Stomach (tissue), 9 donors: ENCODE data around the gene AGAP1. TPM values are rescaled to one million over a fixed set of nuclear protein-coding genes. Genes with fewer than 3 reads are reported as not detected.

Experiments
- DNase-seq, 2 donors: peaks; one replicate each; pipeline versions ENCODE4 v3.0.0 to v3.0.0-alpha.2; 2013 to 2019
- H3K27ac ChIP-seq, 5 donors: fragments of 200-600 bp in 4 of 5; sonication (generic) in 4 of 5; one replicate each; pipeline ENCODE4 v1.5.1; 2013 to 2019; ENCODE audit warnings: mild to moderate bottlenecking in 1 of 5, moderate library complexity in 1 of 5
- H3K27me3 ChIP-seq, 3 donors: fragments of 200-600 bp; sonication (generic); one replicate each; pipeline ENCODE4 v1.5.1; 2017 to 2019; ENCODE audit warnings: mixed run types in 1 of 3
- H3K36me3 ChIP-seq, 4 donors: fragments of 200-600 bp; sonication (generic); 1 replicate in 3 of 4; 2 replicates in 1 of 4; pipeline ENCODE4 v1.5.1; 2016 to 2019
- H3K4me1 ChIP-seq, 4 donors: fragments of 200-600 bp; sonication (generic); one replicate each; pipeline ENCODE4 v1.5.1; 2016 to 2019
- H3K4me3 ChIP-seq, 4 donors: fragments of 200-600 bp; sonication (generic) in 3 of 4; one replicate each; pipeline ENCODE4 v1.5.1; 2016 to 2019; ENCODE audit warnings: mild to moderate bottlenecking in 1 of 4
- H3K9me3 ChIP-seq, 4 donors: fragments of 200-600 bp; sonication (generic); one replicate each; pipeline ENCODE4 v1.5.1; 2016 to 2019
- EP300 ChIP-seq: sonication (generic); formaldehyde crosslinking; IDR thresholded peaks from one replicate; pipeline ENCODE4 v1.6.1; 2017; ENCODE audit warnings: antibody characterized with exemption
- POLR2A ChIP-seq, 4 donors: fragments of 450-650 bp; IDR thresholded peaks; one replicate each; pipeline ENCODE4 v1.6.1; 2016; ENCODE audit warnings: antibody characterized with exemption in 4 of 4, control low read depth in 2 of 4, mild to moderate bottlenecking in 1 of 4, moderate library complexity in 1 of 4
- POLR2AphosphoS5 ChIP-seq, 3 donors: sonication (generic); formaldehyde crosslinking; IDR thresholded peaks; one replicate each; pipeline ENCODE4 v1.6.1; 2016; ENCODE audit warnings: antibody characterized with exemption in 3 of 3
- WGBS, 5 donors: extraction: QIAGEN DNeasy Blood & Tissue Kit in 3 of 5; methylation state at CpG; one replicate each; pipeline versions ENCODE4 v1.1.5 to v1.1.7; 2013 to 2018; 5-methylcytosine and 5-hydroxymethylcytosine counted together
- intact Hi-C: fragments of 100-400 bp; cut with DNase I; formaldehyde crosslinking; loops from one replicate; pipeline ENCODE4 v1.15.1; 2023; ENCODE audit warnings: low total_unique reads
- polyA plus RNA-seq, 3 donors: library from polyadenylated mRNA; stranded (reverse); fragments of 200-250 nt; gene quantifications; one replicate each; pipeline ENCODE4 v1.2.3, GENCODE V29; 2013
- total RNA-seq, 5 donors: library from RNA; depleted of rRNA; stranded (reverse); fragments of >200 nt; gene quantifications; one replicate each; pipeline versions ENCODE4 v1.1.0 to v1.2.3, GENCODE V29; 2014 to 2016
- TF ChIP-seq, protein P1 (sequence below), 7 experiments: fragments of 450-650 bp in 4 of 7; fragments of 200-600 bp in 3 of 7; sonication (generic) in 3 of 7; IDR thresholded peaks; one replicate each; pipeline ENCODE4 v1.5.1; 2016 to 2019; ENCODE audit warnings: antibody characterized with exemption in 7 of 7, control low read depth in 2 of 7, mild to moderate bottlenecking in 1 of 7
- donor health status: healthy with polysubstance abuse.
- donor health status: Bipolar disorder and iron deficiency.
- donor health status: healthy.

Gene AGAP1
- total and polyA plus RNA-seq, 8 donors: 4.2 to 139 (median 35.0) TPM

DNA sequence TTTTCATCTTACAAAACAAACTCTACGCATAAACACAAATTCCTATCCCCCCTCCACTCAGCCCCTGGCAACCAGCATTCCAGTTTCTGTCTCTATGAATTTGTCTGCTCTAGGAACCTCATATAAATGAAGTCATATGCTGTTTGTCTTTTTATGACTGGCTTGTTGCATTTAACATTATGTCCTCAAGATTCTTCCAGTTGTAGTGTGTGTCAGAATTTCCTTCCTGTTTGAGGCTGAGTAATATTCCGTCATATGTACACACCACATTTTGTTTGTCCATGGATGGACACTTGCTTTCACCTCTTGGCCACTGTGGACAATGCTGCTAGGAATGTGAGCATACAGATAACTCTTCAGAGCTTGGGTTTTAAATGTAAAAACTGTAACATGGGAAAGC is 402.2 kb downstream of the AGAP1 start:
- Histone ChIP-seq H3K27ac (no peak overlapping the region), H3K27me3 (no peaks in the 10 kb centered on the region), H3K4me1 (no peaks in the 10 kb centered on the region), H3K36me3 (peaks cover 0 to 43% (median 22%) of the 10 kb centered on the region in 4 donors), H3K4me3 (no peak overlapping the region), H3K9me3 (no peaks in the 10 kb centered on the region)
- no peak for DNase-seq
- TF ChIP-seq POLR2AphosphoS5 (IDR thresholded peaks at IDR 0.05) (no peak), POLR2A (IDR thresholded peaks at IDR 0.05) (no peak), EP300 (no peak)
- intact Hi-C loops: no loop called here
- 91 to 98% (median 96%) methylated on average over 2 of the region's 2 CpGs for WGBS, 5 donors

DNA sequence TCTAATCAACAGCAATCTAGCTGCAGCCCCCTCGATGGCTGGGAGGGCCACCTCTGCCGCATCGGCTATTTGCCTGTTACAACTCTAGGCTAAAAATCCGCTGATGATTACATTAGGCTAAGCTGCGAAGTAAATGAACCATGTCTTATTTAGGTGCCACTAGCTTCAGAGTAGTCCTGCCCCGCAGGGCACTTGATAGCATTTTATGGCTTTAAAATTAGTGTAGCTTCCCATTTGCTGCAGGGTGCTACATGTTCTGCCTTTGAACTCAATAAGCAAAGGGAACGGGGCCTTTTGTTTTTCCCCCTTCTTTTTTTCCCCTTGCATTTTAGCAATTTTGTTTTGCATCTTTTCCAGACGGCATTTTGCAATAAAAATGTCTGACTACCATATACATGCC is 404.1 kb downstream of the AGAP1 start:
- Histone ChIP-seq H3K9me3 (no peaks in the 10 kb centered on the region), H3K27ac (no peak overlapping the region), H3K27me3 (no peaks in the 10 kb centered on the region), H3K36me3 (peaks cover 0 to 32% (median 16%) of the 10 kb centered on the region in 4 donors), H3K4me3 (no peak overlapping the region), H3K4me1 (no peaks in the 10 kb centered on the region)
- DNase-seq: no peak
- TF ChIP-seq EP300 (no peak), POLR2A (IDR thresholded peaks at IDR 0.05) (no peak), POLR2AphosphoS5 (IDR thresholded peaks at IDR 0.05) (no peak)
- TF ChIP-seq, protein P1, sequence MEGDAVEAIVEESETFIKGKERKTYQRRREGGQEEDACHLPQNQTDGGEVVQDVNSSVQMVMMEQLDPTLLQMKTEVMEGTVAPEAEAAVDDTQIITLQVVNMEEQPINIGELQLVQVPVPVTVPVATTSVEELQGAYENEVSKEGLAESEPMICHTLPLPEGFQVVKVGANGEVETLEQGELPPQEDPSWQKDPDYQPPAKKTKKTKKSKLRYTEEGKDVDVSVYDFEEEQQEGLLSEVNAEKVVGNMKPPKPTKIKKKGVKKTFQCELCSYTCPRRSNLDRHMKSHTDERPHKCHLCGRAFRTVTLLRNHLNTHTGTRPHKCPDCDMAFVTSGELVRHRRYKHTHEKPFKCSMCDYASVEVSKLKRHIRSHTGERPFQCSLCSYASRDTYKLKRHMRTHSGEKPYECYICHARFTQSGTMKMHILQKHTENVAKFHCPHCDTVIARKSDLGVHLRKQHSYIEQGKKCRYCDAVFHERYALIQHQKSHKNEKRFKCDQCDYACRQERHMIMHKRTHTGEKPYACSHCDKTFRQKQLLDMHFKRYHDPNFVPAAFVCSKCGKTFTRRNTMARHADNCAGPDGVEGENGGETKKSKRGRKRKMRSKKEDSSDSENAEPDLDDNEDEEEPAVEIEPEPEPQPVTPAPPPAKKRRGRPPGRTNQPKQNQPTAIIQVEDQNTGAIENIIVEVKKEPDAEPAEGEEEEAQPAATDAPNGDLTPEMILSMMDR (IDR thresholded peaks at IDR 0.05): no peak
- intact Hi-C loops: no loop called here
- 80 to 92% (median 84%) methylated on average over 8 of the region's 8 CpGs for WGBS, 5 donors

DNA sequence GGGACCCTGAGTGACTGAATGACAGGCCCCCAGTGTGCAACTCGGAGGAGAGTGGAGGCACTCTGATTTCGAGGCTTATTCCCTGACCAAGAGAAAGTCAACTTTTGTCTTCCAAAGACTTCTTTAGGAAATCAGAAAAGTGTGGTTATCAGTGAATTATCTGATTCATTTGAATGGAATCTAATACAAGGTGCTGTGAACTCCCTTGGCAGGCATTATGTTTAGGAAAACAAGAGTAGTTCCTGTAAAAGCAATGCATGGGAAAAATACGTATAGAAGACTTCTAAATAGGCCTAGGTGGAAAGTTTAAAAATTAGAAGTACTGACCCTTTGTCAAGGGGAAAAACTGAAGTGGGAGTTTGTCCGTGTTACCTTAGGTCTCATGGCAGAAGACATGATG is 404.9 kb downstream of the AGAP1 start:
- intact Hi-C loops: no loop called here
- Histone ChIP-seq H3K4me1 (no peaks in the 10 kb centered on the region), H3K4me3 (no peak overlapping the region), H3K9me3 (no peaks in the 10 kb centered on the region), H3K27ac (no peak overlapping the region), H3K36me3 (peaks cover 0 to 24% (median 9%) of the 10 kb centered on the region in 4 donors), H3K27me3 (no peaks in the 10 kb centered on the region)
- no peak for TF ChIP-seq POLR2AphosphoS5 (IDR thresholded peaks at IDR 0.05)
- no peak for TF ChIP-seq POLR2A (IDR thresholded peaks at IDR 0.05)
- TF ChIP-seq, protein P1 (IDR thresholded peaks at IDR 0.05): no peak
- TF ChIP-seq EP300: no peak
- DNase-seq: no peak
- 83 to 89% (median 84%) methylated on average over 4 of the region's 4 CpGs for WGBS, 5 donors

DNA sequence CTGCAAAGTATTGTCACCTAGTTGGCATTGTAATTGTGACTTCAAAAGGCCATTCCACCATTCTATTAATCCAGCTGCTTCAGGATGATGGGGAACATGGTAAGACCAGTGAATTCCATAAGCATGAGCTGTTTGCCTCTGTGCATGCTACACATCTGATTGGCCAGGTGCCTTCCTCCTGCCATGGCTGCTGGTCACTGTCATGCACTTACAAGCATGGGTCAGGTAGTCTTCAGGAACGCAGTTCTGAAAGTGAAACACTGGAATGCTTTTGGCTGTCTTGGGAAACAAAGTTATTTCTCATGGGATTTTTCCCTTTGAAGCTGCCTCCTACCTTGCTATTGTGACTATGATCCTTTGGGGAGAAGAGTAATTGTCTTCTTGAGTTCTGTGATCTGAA is 406.8 kb downstream of the AGAP1 start:
- intact Hi-C loops: no loop called here
- no peak for DNase-seq
- Histone ChIP-seq H3K36me3 (peaks cover 0 to 7% (median under 1%) of the 10 kb centered on the region in 4 donors), H3K4me3 (no peak overlapping the region), H3K27ac (no peak overlapping the region), H3K9me3 (no peaks in the 10 kb centered on the region), H3K4me1 (no peaks in the 10 kb centered on the region), H3K27me3 (no peaks in the 10 kb centered on the region)
- WGBS, 5 donors: 64 to 97% (median 89%) methylated on average over 1 of the region's 1 CpG
- TF ChIP-seq POLR2AphosphoS5 (IDR thresholded peaks at IDR 0.05): no peak
- TF ChIP-seq POLR2A (IDR thresholded peaks at IDR 0.05): no peak
- no peak for TF ChIP-seq EP300
- TF ChIP-seq, protein P1 (IDR thresholded peaks at IDR 0.05): no peak

DNA sequence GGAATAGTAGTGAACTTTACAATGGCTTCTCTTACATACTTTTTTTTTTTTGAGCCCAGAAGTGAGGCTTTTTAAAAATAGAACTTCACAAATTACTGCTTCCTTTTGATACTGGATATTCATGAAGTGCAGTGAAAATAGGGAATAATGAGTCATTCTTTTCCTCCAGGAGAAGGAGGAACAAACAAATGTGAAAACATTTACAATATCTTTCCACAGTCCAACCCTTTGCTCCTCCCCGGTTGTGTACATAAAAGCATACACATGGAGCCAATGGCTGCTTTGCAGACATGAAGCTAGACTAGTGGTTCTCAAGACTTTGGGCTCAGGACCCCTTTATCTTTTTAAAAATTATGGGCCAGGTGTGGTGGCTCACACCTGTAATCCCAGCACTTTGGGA is 407.4 kb downstream of the AGAP1 start:
- 48 to 82% (median 57%) methylated on average over 1 of the region's 1 CpG for WGBS, 5 donors
- intact Hi-C loops: no loop called here
- DNase-seq: no peak

More for the DNA sequence above, 407.4 kb downstream of the AGAP1 start:
- Histone ChIP-seq H3K27ac (no peak overlapping the region), H3K27me3 (no peaks in the 10 kb centered on the region), H3K9me3 (no peaks in the 10 kb centered on the region), H3K4me1 (peaks cover 0 to 2% (median 0%) of the 10 kb centered on the region in 4 donors), H3K36me3 (peaks cover 0 to 1% (median 0%) of the 10 kb centered on the region in 4 donors), H3K4me3 (no peak overlapping the region)
- TF ChIP-seq, protein P1 (IDR thresholded peaks at IDR 0.05): no peak
- TF ChIP-seq POLR2A (IDR thresholded peaks at IDR 0.05): no peak
- no peak for TF ChIP-seq EP300
- no peak for TF ChIP-seq POLR2AphosphoS5 (IDR thresholded peaks at IDR 0.05)
